HEK293 (cell line): ENCODE results near the gene ATP10A.

ENCODE experiments used
- CTCF ChIA-PET: fragments of 350-600 bp; formaldehyde crosslinking; extraction: SDS; loops from one replicate; lab custom pipeline; 2021; ENCODE audit warnings: antibody characterized with exemption; lab: Yijun Ruan, JAX
- POLR2A ChIA-PET: fragments of 300-600 bp; formaldehyde crosslinking; extraction: SDS; loops from one replicate; lab custom pipeline; 2020; ENCODE audit warnings: antibody characterized with exemption, inconsistent platforms; lab: Yijun Ruan, JAX
- H3K27ac ChIP-seq: fragments of 200-500 bp; sonication (Bioruptor generic); 2 replicates; pipeline ENCODE4 v1.5.1; 2014; ENCODE audit warnings: low read depth, low read length, control low read depth, inconsistent platforms; ENCODE audit errors: extremely low read depth
- H3K36me3 ChIP-seq, 2 experiments: fragments of 200-500 bp in 1 of 2; sonication (Bioruptor generic) in 1 of 2; 1 replicate in 1 of 2; 2 replicates in 1 of 2; pipeline ENCODE4 v1.5.1; 2014 to 2017; ENCODE audit warnings: inconsistent platforms in 2 of 2, low read length in 2 of 2; ENCODE audit not compliant: control insufficient read depth in 2 of 2, insufficient read depth in 1 of 2
- H3K4me1 ChIP-seq: fragments of 200-500 bp; sonication (Bioruptor generic); 2 replicates; pipeline ENCODE4 v1.5.1; 2014; ENCODE audit warnings: mild to moderate bottlenecking, low read length, inconsistent platforms; ENCODE audit not compliant: control insufficient read depth, insufficient read depth
- H3K4me3 ChIP-seq: 2 replicates; pipeline ENCODE4 v1.5.1; 2011; ENCODE audit warnings: low read depth, mild to moderate bottlenecking, control low read depth, low read length, moderate library complexity
- H3K9me3 ChIP-seq: fragments of 200-500 bp; sonication (Bioruptor generic); 2 replicates; pipeline ENCODE4 v1.5.1; 2014; ENCODE audit warnings: low read depth, low read length, inconsistent platforms; ENCODE audit not compliant: control insufficient read depth, insufficient read depth
- HOXC10 ChIP-seq: sonication (generic); formaldehyde crosslinking; IDR thresholded peaks from 2 replicates; pipeline ENCODE4 v1.8.1; 2023; ENCODE audit warnings: mild to moderate bottlenecking, missing genetic modification reagents
- KLF9 ChIP-seq: fragments of 450-650 bp; formaldehyde crosslinking; IDR thresholded peaks from 2 replicates; pipeline ENCODE4 v1.5.1; 2016; ENCODE audit warnings: missing biosample characterization, missing genetic modification characterization, low read depth
- SCRT1 ChIP-seq: fragments of 450-650 bp; formaldehyde crosslinking; IDR thresholded peaks from 2 replicates; pipeline ENCODE4 v1.5.1; 2016; ENCODE audit warnings: missing biosample characterization, missing genetic modification characterization, borderline replicate concordance
- SCRT2 ChIP-seq: fragments of 450-650 bp; formaldehyde crosslinking; IDR thresholded peaks from 2 replicates; pipeline ENCODE4 v1.5.1; 2016; ENCODE audit warnings: missing biosample characterization, missing genetic modification characterization
- ZBTB1 ChIP-seq: fragments of 450-650 bp; formaldehyde crosslinking; IDR thresholded peaks from 2 replicates; pipeline ENCODE4 v1.5.1; 2016; ENCODE audit warnings: missing biosample characterization, missing genetic modification characterization
- ZBTB20 ChIP-seq: fragments of 450-650 bp; formaldehyde crosslinking; IDR thresholded peaks from 2 replicates; pipeline ENCODE4 v1.5.1; 2016; ENCODE audit warnings: missing biosample characterization, missing genetic modification characterization
- ZFP37 ChIP-seq: fragments of 450-650 bp; formaldehyde crosslinking; IDR thresholded peaks from 2 replicates; pipeline ENCODE4 v1.5.1; 2016; ENCODE audit warnings: missing biosample characterization, missing genetic modification characterization
- ZNF2 ChIP-seq: fragments of 450-650 bp; formaldehyde crosslinking; IDR thresholded peaks from 2 replicates; pipeline ENCODE4 v1.5.1; 2016; ENCODE audit warnings: missing biosample characterization, missing genetic modification characterization
- ZNF266 ChIP-seq: fragments of 450-650 bp; formaldehyde crosslinking; IDR thresholded peaks from 2 replicates; pipeline ENCODE4 v1.5.1; 2016; ENCODE audit warnings: missing biosample characterization, missing genetic modification characterization, low read depth
- ZNF280C ChIP-seq: fragments of 450-650 bp; formaldehyde crosslinking; IDR thresholded peaks from 2 replicates; pipeline ENCODE4 v1.5.1; 2016; ENCODE audit warnings: missing biosample characterization, missing genetic modification characterization
- ZNF302 ChIP-seq: fragments of 450-650 bp; formaldehyde crosslinking; IDR thresholded peaks from 2 replicates; pipeline ENCODE4 v1.5.1; 2016; ENCODE audit warnings: missing biosample characterization, missing genetic modification characterization, low read depth
- ZNF324 ChIP-seq: fragments of 450-650 bp; formaldehyde crosslinking; IDR thresholded peaks from 2 replicates; pipeline ENCODE4 v1.5.1; 2016; ENCODE audit warnings: missing biosample characterization, missing genetic modification characterization
- ZNF433 ChIP-seq: fragments of 450-650 bp; formaldehyde crosslinking; IDR thresholded peaks from 2 replicates; pipeline ENCODE4 v1.5.1; 2016; ENCODE audit warnings: missing biosample characterization, missing genetic modification characterization, low read depth
- ZNF555 ChIP-seq: fragments of 450-650 bp; formaldehyde crosslinking; conservative IDR thresholded peaks from 2 replicates; pipeline ENCODE4 v1.5.1; 2017; ENCODE audit warnings: missing biosample characterization, mild to moderate bottlenecking, missing genetic modification characterization, inconsistent platforms
- ZNF560 ChIP-seq: fragments of 450-650 bp; formaldehyde crosslinking; IDR thresholded peaks from 2 replicates; pipeline ENCODE4 v1.5.1; 2017; ENCODE audit warnings: missing biosample characterization, missing genetic modification characterization, borderline replicate concordance
- ZNF654 ChIP-seq: fragments of 450-650 bp; formaldehyde crosslinking; IDR thresholded peaks from 2 replicates; pipeline ENCODE4 v1.5.1; 2016; ENCODE audit warnings: low read depth, missing biosample characterization, missing genetic modification characterization
- ZNF660 ChIP-seq: fragments of 450-650 bp; IDR thresholded peaks from 2 replicates; pipeline ENCODE4 v1.5.1; 2018; ENCODE audit warnings: missing biosample characterization, mild to moderate bottlenecking, missing genetic modification characterization
- ZSCAN5A ChIP-seq: fragments of 450-650 bp; formaldehyde crosslinking; IDR thresholded peaks from 2 replicates; pipeline ENCODE4 v1.5.1; 2016; ENCODE audit warnings: missing biosample characterization, missing genetic modification characterization

Gene ATP10A

DNA sequence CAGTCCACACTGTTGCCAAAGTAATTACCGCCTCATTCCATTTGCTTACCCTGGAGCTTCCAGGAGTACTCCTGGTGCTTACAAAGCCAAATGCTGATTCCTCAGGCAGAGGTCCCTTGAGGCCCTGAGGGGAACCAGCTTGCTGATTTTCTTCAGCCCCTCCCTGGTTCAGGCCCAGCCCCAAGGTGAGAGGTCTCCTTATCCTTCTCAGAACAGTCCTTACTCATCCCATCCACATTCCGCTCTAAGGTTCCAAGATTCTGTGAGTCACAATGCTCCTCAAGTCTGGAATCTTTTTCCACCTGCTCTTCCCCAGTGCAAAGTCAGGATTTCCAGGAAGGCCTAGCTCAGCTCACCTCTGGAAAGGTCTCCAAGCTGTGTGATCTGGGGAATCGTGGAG is 1.8 kb upstream of the ATP10A start:
- Histone ChIP-seq H3K4me1 (no peaks in the 10 kb centered on the region), H3K27ac (no peak overlapping the region), H3K36me3 (no peaks in the 10 kb centered on the region), H3K4me3 (no peak overlapping the region), H3K9me3 (no peaks in the 10 kb centered on the region)
- ChIA-PET POLR2A (no interaction called here), CTCF (no interaction called here)
- no peak for TF ChIP-seq ZNF555 (tag by site-specific recombination)
- no peak for TF ChIP-seq ZNF433 (tag by site-specific recombination)

GRCh38 chr15:25863968-25864580 is 947 bp upstream of the ATP10A start:
- no peak overlapping the region for H3K4me3 ChIP-seq
- TF ChIP-seq ZBTB20 (tag by site-specific recombination) = no peak
- no peak for TF ChIP-seq KLF9
- TF ChIP-seq ZNF2 (tag by site-specific recombination) = no peak
- TF ChIP-seq SCRT2 (tag by site-specific recombination) = no peak
- TF ChIP-seq ZNF280C = no peak
- TF ChIP-seq ZSCAN5A = no peak
- TF ChIP-seq ZNF660 (tag by site-specific recombination) = no peak
- no peak for TF ChIP-seq ZNF560 (tag by site-specific recombination)
- TF ChIP-seq, all 188 proteins: peak for 0
- Histone ChIP-seq H3K36me3 (no peaks in the 10 kb centered on the region), H3K4me1 (no peaks in the 10 kb centered on the region), H3K27ac (no peak overlapping the region), H3K9me3 (no peaks in the 10 kb centered on the region)
- POLR2A ChIA-PET = no interaction called here
- CTCF ChIA-PET = interaction anchor here (0.5 kb wide), 1 partner anchor 355 kb away, joined by 3 read pairs; no protein-coding TSS in a partner anchor

DNA sequence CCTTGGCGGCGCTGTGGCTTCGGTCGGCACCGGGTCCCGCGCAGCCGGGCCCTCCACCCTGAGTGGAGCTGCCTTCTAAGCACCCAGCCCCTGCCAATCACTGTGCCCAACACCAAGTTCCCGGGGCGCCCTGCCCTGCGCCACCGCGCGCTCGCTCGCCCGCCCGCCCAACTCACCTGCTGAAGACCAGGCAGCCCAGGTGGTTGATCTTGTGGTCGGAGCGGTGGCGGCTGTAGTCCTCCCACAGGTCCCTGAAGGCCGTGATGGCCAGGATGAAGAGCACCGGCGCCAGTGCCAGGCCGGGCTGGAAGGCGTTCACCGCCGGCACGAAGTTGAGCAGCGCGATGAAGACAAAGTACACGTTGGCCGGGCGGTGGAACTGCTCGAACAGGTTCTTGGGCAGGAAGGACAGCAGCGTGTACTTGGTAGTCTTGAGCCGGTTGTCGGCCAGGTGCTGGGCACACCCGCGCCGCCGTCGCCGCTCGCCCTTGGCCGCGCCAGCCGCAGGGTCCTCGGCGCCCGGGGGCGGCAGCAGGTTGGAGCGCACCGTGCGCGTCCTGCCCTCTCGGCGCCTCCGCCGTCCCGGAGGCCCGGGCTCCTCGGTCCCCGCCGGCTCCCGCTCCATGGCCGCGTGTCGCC is 536 bp downstream of the ATP10A start:
- Histone ChIP-seq H3K9me3 (no peaks in the 10 kb centered on the region), H3K4me1 (no peaks in the 10 kb centered on the region), H3K36me3 (no peaks in the 10 kb centered on the region), H3K27ac (no peak overlapping the region; the same call in 1 of the 2 replicates), H3K4me3 (no peak overlapping the region)
- ChIA-PET CTCF (interaction anchor here (1.4 kb wide), 1 partner anchor 71 kb away, joined by 4 read pairs; no protein-coding TSS in a partner anchor), POLR2A (no interaction called here)
- TF ChIP-seq HOXC10 (CRISPR knock-in tag) (no peak), ZNF654 (tag by site-specific recombination) (no peak), ZNF660 (tag by site-specific recombination) (no peak), ZNF324 (tag by site-specific recombination) (no peak), ZNF266 (tag by site-specific recombination) (no peak), SCRT1 (tag by site-specific recombination) (no peak), ZFP37 (tag by site-specific recombination) (no peak), ZNF302 (no peak), ZBTB1 (tag by site-specific recombination) (no peak)
